BLaER1 treated with 17β-estradiol and CSF1 and Interleukin-3, amounts not matched to agents 10 nM and 100 nM (cell line): ENCODE measurements around the gene CTNNA1.
"Not testable (repeated sequence)": the region's sequence is repeated elsewhere in the genome, so short reads cannot be mapped to it uniquely, and the experiment has no call there.

Experiments used
- H3K27ac ChIP-seq, 11 experiments: shearing (Covaris generic); formaldehyde crosslinking; 2 replicates each; pipeline ENCODE4 v1.8.1; 2022
- H3K27me3 ChIP-seq, 11 experiments: shearing (Covaris generic); formaldehyde crosslinking; 2 replicates each; pipeline ENCODE4 v1.8.1; 2022
- H3K36me3 ChIP-seq, 11 experiments: shearing (Covaris generic); formaldehyde crosslinking; 2 replicates each; pipeline ENCODE4 v1.8.1; 2022
- H3K4me1 ChIP-seq, 10 experiments: shearing (Covaris generic); formaldehyde crosslinking; 2 replicates each; pipeline ENCODE4 v1.8.1; 2022
- H3K4me2 ChIP-seq, 11 experiments: shearing (Covaris generic); formaldehyde crosslinking; 2 replicates each; pipeline ENCODE4 v1.8.1; 2022
- H3K4me3 ChIP-seq, 10 experiments: shearing (Covaris generic); formaldehyde crosslinking; 2 replicates each; pipeline ENCODE4 v1.8.1; 2022
- H3K9ac ChIP-seq, 11 experiments: shearing (Covaris generic); formaldehyde crosslinking; 2 replicates each; pipeline ENCODE4 v1.8.1; 2022
- H3K9me3 ChIP-seq, 11 experiments: shearing (Covaris generic); formaldehyde crosslinking; replicated peaks in 1 of 11; 2 replicates each; pipeline ENCODE4 v1.8.1; 2022
- H4K20me1 ChIP-seq, 11 experiments: shearing (Covaris generic); formaldehyde crosslinking; 2 replicates each; pipeline ENCODE4 v1.8.1; 2022
- Cebpa-rat ChIP-seq, 11 experiments: shearing (Covaris generic); IDR thresholded peaks; 2 replicates each; pipeline ENCODE4 v1.8.1; 2022

CTNNA1 gene

DNA sequence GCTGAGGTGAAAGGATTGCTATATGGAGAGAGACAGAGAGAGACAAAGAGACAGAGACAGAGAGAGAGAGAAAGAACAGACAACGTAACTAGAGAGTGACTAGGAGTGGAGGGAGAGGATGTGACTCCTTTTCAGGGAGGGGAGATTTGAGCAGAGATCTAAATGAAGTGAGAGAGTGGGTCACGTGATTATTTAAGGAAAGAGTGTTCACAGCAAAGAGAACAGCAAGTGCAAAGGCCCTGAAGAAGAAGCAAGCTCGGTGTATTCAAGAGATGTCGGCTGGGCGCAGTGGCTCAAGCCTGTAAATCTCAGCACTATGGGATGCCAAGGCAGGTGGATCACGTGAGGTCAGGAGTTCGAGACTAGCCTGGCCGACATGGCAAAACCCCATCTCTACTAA is 40.9 kb upstream of the CTNNA1 start:
- no peak for TF ChIP-seq Cebpa-rat (IDR thresholded peaks at IDR 0.05)
- H3K4me1 ChIP-seq, result peaks cover 0 to 5% (median 1%) of the 10 kb centered on the region in 10 experiments; a peak in 12 of 20 replicates
- H3K4me3 ChIP-seq, result no peak overlapping the region
- H3K36me3 ChIP-seq, result no peaks in the 10 kb centered on the region
- no peaks in the 10 kb centered on the region for H4K20me1 ChIP-seq
- no peak overlapping the region for H3K4me2 ChIP-seq
- no peaks in the 10 kb centered on the region for H3K27me3 ChIP-seq
- no peak overlapping the region for H3K27ac ChIP-seq
- no peaks in the 10 kb centered on the region for H3K9me3 ChIP-seq
- H3K9ac ChIP-seq, result no peak overlapping the region

DNA sequence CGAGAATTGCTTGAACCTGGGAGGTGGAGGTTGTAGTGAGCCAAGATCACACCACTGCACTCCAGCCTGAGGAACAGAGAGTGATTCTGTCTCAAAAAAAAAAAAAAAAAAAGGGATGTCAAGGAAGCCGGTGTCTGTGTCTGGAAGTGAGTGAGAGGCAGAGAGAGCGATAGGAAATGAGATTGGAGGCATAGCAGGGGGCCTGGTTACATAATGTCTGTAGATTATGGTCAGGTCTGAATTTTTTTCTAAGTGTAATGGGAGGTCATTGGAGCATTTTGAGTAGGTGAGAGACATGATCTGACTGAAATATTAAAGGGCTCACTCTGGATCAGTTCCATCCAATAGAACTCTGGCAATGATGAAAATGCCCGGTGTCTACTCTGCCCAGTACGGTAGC is 40.4 kb upstream of the CTNNA1 start:
- no peak overlapping the region for H3K4me3 ChIP-seq
- no peak for TF ChIP-seq Cebpa-rat (IDR thresholded peaks at IDR 0.05)

DNA sequence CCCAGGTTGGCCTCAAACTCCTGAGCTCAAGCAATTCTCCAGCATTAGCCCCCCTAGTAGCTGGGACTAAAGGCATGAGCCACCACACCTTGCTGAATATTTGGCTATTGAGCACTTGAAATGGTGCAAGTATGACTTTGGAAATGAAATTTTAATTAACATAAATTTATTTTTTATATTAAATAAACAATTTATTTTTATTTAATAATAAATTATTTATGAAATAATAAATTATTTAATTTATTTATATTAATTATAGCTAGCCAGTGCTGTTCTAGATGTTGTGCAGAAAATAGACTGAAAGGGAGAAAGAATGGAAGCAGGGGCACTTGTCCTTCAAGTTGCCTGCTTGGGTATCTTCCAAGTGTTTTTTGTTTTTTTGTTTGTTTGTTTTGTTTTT is 40.0 kb upstream of the CTNNA1 start:
- TF ChIP-seq Cebpa-rat (IDR thresholded peaks at IDR 0.05), result no peak
- Histone ChIP-seq H4K20me1 (no peaks in the 10 kb centered on the region), H3K27me3 (no peaks in the 10 kb centered on the region), H3K4me1 (no peaks in the 10 kb centered on the region; a peak in 2 of 20 replicates), H3K9me3 (no peaks in the 10 kb centered on the region), H3K4me3 (no peak overlapping the region), H3K36me3 (no peaks in the 10 kb centered on the region), H3K27ac (no peak overlapping the region), H3K4me2 (no peak overlapping the region), H3K9ac (no peak overlapping the region)

More for the DNA sequence above, 40.4 kb upstream of the CTNNA1 start:
- Histone ChIP-seq H3K36me3 (no peaks in the 10 kb centered on the region), H3K27me3 (no peaks in the 10 kb centered on the region), H3K9ac (no peak overlapping the region), H4K20me1 (no peaks in the 10 kb centered on the region), H3K27ac (no peak overlapping the region), H3K4me1 (peaks cover 0 to under 1% (median 0%) of the 10 kb centered on the region in 10 experiments; a peak in 4 of 20 replicates), H3K9me3 (no peaks in the 10 kb centered on the region), H3K4me2 (no peak overlapping the region)

DNA sequence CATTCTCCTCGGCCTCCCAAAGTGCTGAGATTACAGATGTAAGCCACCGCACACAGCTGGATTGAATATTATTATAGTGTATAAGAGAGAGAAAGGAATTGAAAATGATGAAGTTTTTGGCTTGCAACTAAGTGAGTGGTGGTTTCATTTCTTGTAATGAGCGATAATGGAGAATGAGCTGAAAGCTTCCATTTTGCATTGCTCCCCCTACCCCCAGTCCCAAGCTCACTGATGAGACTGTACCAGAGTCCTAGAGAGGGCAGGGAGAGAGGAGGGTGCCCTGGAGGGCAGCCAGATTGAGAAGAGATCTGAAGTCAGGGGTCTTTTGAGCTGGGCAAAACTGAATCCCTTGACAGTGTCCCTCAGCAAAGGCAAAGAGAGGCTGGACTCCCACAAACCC is 38.5 kb upstream of the CTNNA1 start:
- H3K4me2 ChIP-seq, result no peak overlapping the region
- H3K9ac ChIP-seq, result no peak overlapping the region
- no peak overlapping the region for H3K4me3 ChIP-seq
- H3K27ac ChIP-seq, result no peak overlapping the region
- H3K9me3 ChIP-seq, result no peaks in the 10 kb centered on the region
- H3K4me1 ChIP-seq, result peaks cover 0 to 6% (median 0%) of the 10 kb centered on the region in 10 experiments; a peak in 3 of 20 replicates
- TF ChIP-seq Cebpa-rat (IDR thresholded peaks at IDR 0.05), result no peak
- H3K36me3 ChIP-seq, result no peaks in the 10 kb centered on the region
- no peaks in the 10 kb centered on the region for H3K27me3 ChIP-seq
- H4K20me1 ChIP-seq, result no peaks in the 10 kb centered on the region

GRCh38 chr5:138715931-138716432 is 37.2 kb upstream of the CTNNA1 start:
- not testable (repeated sequence) for H3K27ac ChIP-seq, H3K36me3 ChIP-seq, H3K27me3 ChIP-seq, H3K4me3 ChIP-seq, H3K9ac ChIP-seq, H4K20me1 ChIP-seq, H3K9me3 ChIP-seq, H3K4me2 ChIP-seq
- H3K4me1 ChIP-seq, result peaks cover 0 to 10% (median 3%) of the 10 kb centered on the region in 10 experiments; a peak in 11 of 20 replicates

GRCh38 chr5:138716456-138716924 is 36.7 kb upstream of the CTNNA1 start:
- Histone ChIP-seq H3K27ac (no peak overlapping the region), H3K27me3 (no peaks in the 10 kb centered on the region), H3K9me3 (peaks cover 0 to 10% (median 6%) of the 10 kb centered on the region in 11 experiments; a peak in 7 of 22 replicates), H3K4me1 (peaks cover 0 to 15% (median 8%) of the 10 kb centered on the region in 10 experiments; a peak in 15 of 20 replicates), H3K36me3 (no peaks in the 10 kb centered on the region), H3K4me3 (no peak overlapping the region), H3K4me2 (no peak overlapping the region), H3K9ac (no peak overlapping the region), H4K20me1 (no peaks in the 10 kb centered on the region)
- TF ChIP-seq Cebpa-rat (IDR thresholded peaks at IDR 0.05), result no peak

- no peak for TF ChIP-seq Cebpa-rat (IDR thresholded peaks at IDR 0.05)
- no peaks in the 10 kb centered on the region for H3K36me3 ChIP-seq
- no peaks in the 10 kb centered on the region for H3K27me3 ChIP-seq
- no peak overlapping the region for H3K4me2 ChIP-seq
- peaks cover 0 to 10% (median 6%) of the 10 kb centered on the region in 11 experiments; a peak in 7 of 22 replicates for H3K9me3 ChIP-seq
- no peak overlapping the region for H3K9ac ChIP-seq
- no peak overlapping the region for H3K4me3 ChIP-seq
- peaks cover 4 to 25% (median 17%) of the 10 kb centered on the region in 10 experiments for H3K4me1 ChIP-seq
- H3K27ac ChIP-seq, result no peak overlapping the region
- no peaks in the 10 kb centered on the region for H4K20me1 ChIP-seq
These were observed 35.8 kb upstream of the CTNNA1 start for GRCh38 chr5:138717399-138717798.

- H4K20me1 ChIP-seq, result no peaks in the 10 kb centered on the region
- peaks cover 0 to 10% (median 6%) of the 10 kb centered on the region in 11 experiments; a peak in 7 of 22 replicates for H3K9me3 ChIP-seq
- no peak for TF ChIP-seq Cebpa-rat (IDR thresholded peaks at IDR 0.05)
- peaks cover 27 to 49% (median 41%) of the 10 kb centered on the region in 10 experiments for H3K4me1 ChIP-seq
- H3K27me3 ChIP-seq, result no peaks in the 10 kb centered on the region
- no peak overlapping the region for H3K4me3 ChIP-seq
- H3K9ac ChIP-seq, result no peak overlapping the region
- peak overlapping the region in 1 of 11 experiments; percentile 16; a peak in 1 of 22 replicates for H3K27ac ChIP-seq
- 0 out of 22 replicates have a peak overlapping the region, but pooled peaks of 2 of the 11 experiments have one; percentile 7 to 14 for H3K4me2 ChIP-seq
- no peaks in the 10 kb centered on the region for H3K36me3 ChIP-seq
These were observed 33.4 kb upstream of the CTNNA1 start for GRCh38 chr5:138719811-138720210.

DNA sequence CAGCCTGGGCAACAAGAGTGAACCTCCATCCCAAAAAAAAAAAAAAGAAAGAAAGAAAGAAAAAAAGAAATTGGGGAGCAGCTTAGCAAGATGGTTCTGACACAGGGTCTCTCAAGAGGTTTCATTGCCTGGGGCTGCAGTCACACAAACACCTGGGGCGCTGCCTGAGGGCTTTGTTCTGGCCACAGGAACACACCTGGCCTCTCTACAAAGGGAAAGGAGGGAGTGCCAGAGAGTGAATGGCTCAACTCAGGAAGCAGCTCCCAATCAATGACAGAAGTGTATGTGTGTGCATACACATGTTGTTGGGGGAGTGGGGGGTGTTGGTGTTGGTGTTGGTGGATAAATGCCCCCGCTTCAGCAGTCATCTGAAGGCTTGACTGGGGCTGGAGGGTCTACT is 32.4 kb upstream of the CTNNA1 start:
- no peaks in the 10 kb centered on the region for H3K36me3 ChIP-seq
- no peak overlapping the region for H3K4me3 ChIP-seq
- peak overlapping the region in 9 of 11 experiments; percentile 74 to 94 (median 89); a peak in 15 of 22 replicates for H3K4me2 ChIP-seq
- TF ChIP-seq Cebpa-rat (IDR thresholded peaks at IDR 0.05), result no peak
- peak overlapping the region in 5 of 11 experiments; percentile 95 to 98 (median 96); a peak in 6 of 22 replicates for H3K27ac ChIP-seq
- H3K4me1 ChIP-seq, result peaks cover 33 to 59% (median 51%) of the 10 kb centered on the region in 10 experiments
- no peak overlapping the region for H3K9ac ChIP-seq
- H3K9me3 ChIP-seq, result peaks cover 0 to 10% (median 6%) of the 10 kb centered on the region in 11 experiments; a peak in 7 of 22 replicates
- no peaks in the 10 kb centered on the region for H3K27me3 ChIP-seq
- H4K20me1 ChIP-seq, result no peaks in the 10 kb centered on the region

- H3K4me1 ChIP-seq, result peaks cover 33 to 70% (median 63%) of the 10 kb centered on the region in 10 experiments
- no peaks in the 10 kb centered on the region for H3K27me3 ChIP-seq
- H3K9ac ChIP-seq, result peak overlapping the region in 1 of 11 experiments; percentile 86; a peak in 2 of 22 replicates
- H3K27ac ChIP-seq, result peak overlapping the region in 8 of 11 experiments; percentile 83 to 98 (median 95); a peak in 15 of 22 replicates
- H4K20me1 ChIP-seq, result no peaks in the 10 kb centered on the region
- no peak for TF ChIP-seq Cebpa-rat (IDR thresholded peaks at IDR 0.05)
- peaks cover 0 to 10% (median 6%) of the 10 kb centered on the region in 11 experiments; a peak in 7 of 22 replicates for H3K9me3 ChIP-seq
- no peaks in the 10 kb centered on the region for H3K36me3 ChIP-seq
- peak overlapping the region; percentile 33 to 94 (median 84); a peak in 21 of 22 replicates for H3K4me2 ChIP-seq
- H3K4me3 ChIP-seq, result no peak overlapping the region
These were observed 31.2 kb upstream of the CTNNA1 start for GRCh38 chr5:138721979-138722378.
